LNCaP clone FGC (cell line): Measurements from ENCODE around the gene AFF2.

ENCODE experiments used
- DNase-seq: peaks from one replicate; pipeline ENCODE4 v3.0.0-alpha.2; 2011; ENCODE audit warnings: low read depth
- H3K4me3 ChIP-seq: 2 replicates; pipeline ENCODE4 v1.5.1; 2011; ENCODE audit warnings: mild to moderate bottlenecking, low read depth, low read length, control low read depth
- TF ChIP-seq, protein P1 (sequence below): IDR thresholded peaks from 2 replicates; pipeline ENCODE4 v1.5.1; 2012; ENCODE audit warnings: mild to moderate bottlenecking; ENCODE audit not compliant: control insufficient read depth, insufficient read depth; ENCODE audit errors: extremely low read depth

The AFF2 gene

DNA sequence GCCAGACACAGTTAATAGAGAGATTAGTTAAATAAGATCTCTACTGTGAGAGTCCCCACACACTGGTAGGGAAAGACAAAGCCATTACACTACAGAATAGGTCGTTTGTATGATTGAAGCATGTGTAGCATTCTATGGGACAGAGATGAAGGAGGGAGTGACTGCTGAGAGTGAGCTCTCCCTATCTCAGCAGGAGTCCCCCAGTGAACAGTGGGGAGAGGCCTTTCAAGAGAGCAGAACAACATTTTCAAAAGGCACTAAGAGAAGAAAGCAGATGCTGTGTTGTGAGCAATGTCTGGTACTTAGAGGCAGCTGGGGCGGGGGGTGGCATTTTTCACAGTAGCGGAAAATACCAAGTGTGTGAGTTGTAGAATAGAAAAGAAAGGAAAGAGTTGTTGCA, 413.6 kb downstream of the AFF2 start:
- H3K4me3 ChIP-seq = no peak overlapping the region
- DNase-seq = no peak

DNA sequence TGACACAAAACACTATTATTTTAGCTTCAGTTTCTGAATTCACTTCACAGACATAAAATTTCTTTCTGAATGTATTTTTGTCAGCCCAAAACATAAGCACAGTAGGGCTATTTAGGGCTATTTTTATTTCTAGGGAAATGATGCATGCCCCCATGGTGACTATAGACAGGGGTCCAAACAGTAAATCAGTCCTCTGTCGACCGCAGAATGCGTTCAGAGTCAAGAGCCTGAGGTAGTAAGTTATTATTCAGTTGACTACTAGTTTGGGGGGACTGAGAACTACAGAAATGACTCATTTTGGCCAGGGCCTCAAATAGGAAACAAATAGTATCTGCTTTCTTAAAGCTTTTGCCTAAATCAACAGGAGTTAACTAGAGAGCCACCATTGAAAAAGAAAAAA, 414.4 kb downstream of the AFF2 start:
- TF ChIP-seq, protein P1, sequence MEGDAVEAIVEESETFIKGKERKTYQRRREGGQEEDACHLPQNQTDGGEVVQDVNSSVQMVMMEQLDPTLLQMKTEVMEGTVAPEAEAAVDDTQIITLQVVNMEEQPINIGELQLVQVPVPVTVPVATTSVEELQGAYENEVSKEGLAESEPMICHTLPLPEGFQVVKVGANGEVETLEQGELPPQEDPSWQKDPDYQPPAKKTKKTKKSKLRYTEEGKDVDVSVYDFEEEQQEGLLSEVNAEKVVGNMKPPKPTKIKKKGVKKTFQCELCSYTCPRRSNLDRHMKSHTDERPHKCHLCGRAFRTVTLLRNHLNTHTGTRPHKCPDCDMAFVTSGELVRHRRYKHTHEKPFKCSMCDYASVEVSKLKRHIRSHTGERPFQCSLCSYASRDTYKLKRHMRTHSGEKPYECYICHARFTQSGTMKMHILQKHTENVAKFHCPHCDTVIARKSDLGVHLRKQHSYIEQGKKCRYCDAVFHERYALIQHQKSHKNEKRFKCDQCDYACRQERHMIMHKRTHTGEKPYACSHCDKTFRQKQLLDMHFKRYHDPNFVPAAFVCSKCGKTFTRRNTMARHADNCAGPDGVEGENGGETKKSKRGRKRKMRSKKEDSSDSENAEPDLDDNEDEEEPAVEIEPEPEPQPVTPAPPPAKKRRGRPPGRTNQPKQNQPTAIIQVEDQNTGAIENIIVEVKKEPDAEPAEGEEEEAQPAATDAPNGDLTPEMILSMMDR = no peak
- no peak overlapping the region for H3K4me3 ChIP-seq
- DNase-seq = no peak

More for the DNA sequence above, 413.6 kb downstream of the AFF2 start:
- TF ChIP-seq, protein P1 = no peak

DNA sequence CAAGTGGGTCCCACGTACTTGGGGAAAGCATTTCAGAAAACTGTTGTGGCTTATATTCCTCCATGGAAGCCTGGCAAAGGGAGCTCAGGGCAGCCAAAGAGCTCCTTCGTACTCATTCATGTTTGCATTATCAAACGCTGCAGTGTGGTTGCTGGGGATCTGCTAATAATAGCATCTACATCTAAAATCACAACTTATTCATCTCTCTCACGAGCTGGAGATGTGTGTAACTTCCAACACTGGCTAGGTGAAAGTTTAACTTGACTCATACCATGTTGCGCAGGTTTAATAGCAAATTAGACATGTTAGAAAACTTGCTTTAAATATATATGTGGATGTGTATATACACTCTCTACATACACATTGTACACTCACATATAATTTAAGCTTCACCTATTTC, 415.1 kb downstream of the AFF2 start:
- no peak overlapping the region for H3K4me3 ChIP-seq
- DNase-seq = no peak
- TF ChIP-seq, protein P1 = no peak

DNA sequence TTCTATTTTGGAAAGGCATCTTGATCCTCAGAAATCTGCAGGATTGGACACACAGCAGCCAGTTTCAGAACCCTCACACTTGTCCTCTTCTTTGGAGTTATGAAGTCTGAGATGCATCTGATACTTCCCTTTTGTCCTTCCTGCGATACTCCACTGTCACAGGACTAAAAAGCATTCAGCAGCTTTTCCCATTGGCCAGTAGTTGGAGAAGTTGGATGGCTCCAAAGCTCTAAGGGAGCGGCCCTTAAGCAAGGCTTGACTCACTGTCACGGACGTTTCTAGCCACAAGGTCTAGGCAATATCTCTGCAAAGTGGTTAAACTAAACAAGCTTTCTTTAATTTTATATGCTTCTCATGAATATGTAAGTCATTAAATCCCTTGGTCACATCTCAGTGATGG, 417.0 kb downstream of the AFF2 start:
- no peak for DNase-seq
- TF ChIP-seq, protein P1 = no peak
- no peak overlapping the region for H3K4me3 ChIP-seq

DNA sequence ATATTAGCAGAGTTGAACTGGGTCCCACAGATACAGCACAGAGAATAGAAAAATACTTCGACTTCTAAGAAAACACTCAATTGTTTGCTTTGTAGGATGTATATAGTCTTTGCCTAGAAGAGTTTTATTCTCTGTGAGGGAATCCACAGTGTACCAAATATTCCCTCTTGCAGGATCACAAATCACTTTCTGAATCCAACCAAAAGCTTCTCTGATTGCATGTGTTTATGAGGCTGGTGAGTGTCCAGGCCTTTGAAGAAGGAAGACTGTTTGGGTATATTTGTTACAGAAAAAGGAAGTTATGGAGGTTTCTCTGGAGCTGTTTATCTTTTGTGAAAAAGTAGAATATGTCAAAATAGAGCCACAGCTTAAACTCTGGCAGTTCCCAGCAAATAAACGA, 423.2 kb downstream of the AFF2 start:
- DNase-seq = no peak
- TF ChIP-seq, protein P1 = no peak
- no peak overlapping the region for H3K4me3 ChIP-seq

DNA sequence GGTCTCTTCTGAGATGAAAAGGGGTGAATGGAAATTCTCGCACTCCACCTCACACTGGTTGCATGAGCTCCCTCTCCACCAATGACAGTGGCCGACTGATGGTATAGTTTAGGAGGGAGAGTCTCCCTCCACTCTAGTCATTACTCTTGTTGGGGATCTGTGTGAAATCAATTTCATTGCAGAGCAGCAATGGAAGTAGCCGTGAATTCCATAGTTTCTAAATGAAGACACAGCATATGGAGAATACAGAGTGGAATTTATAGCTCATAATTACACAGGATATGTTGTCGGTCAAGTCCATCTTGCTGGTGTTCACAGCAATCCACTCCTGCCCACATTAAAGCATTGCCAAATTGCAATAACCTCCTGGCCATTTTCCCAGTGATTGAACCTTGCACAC, 426.0 kb downstream of the AFF2 start:
- no peak for DNase-seq
- no peak overlapping the region for H3K4me3 ChIP-seq
- TF ChIP-seq, protein P1 = no peak

DNA sequence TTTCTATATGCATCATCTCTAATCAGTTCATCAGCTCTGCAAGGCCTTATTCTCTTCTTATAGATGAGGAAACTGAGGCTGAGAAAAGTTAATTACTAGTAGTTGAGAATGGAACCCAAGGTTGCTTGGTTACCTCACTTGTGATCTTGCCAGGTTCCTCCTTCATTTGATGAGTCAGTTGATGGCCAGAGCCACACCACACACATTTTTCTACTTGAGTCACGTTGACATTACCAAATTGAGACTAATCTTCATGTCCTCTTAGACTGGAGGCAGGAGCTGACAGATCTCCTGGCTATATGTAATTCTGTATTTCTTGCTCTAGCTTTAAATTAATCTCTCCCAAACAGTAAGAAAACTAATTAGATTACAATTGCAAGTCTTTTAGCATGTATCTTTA, 428.4 kb downstream of the AFF2 start:
- DNase-seq = no peak
- TF ChIP-seq, protein P1 = no peak
- H3K4me3 ChIP-seq = no peak overlapping the region
